ENCODE results near the gene SNX9. TPM values are rescaled to one million over a fixed set of nuclear protein-coding genes. Genes with fewer than 3 reads are reported as not detected.

Gene SNX9
- total RNA-seq, 1 experiment from 2014 or later = 31.3 TPM

DNA sequence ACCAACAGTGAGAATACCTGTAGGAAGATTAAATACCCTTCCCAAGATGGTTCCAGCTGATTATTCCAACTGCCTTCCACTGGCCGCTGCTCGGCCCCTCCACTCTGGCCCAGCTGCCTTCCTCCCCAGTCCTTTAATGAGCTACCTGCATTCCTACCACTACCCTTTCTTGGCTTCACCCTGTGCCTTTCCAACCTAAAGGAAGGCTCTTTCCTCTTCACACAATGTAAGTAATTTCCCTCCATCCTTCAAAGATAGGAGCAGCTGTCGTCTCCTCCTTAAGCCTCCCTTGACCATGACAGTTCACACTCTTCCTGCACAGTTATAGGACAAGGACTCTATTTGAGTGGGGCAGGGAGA is 16.2 kb upstream of the SNX9 start:
- peak; percentile 36 for DNase-seq

More for the DNA sequence above, 16.2 kb upstream of the SNX9 start:
- no peak overlapping the region for H3T11ph ChIP-seq (ENCODE audit: low read length)
- no CpG with 5 or more reads among the region's 3 CpGs for WGBS (ENCODE audit: extremely low coverage, insufficient read length, low lambda C conversion rate)
- Mint-ChIP-seq H3K4me1 (peaks cover 3% of the 10 kb centered on the region in 2 experiments; a peak in 2 of 4 replicates), H3K27me3 (ENCODE audit: low read depth) (no peaks in the 10 kb centered on the region; the same call in 1 of the 2 replicates), H3K36me3 (ENCODE audit: insufficient read depth in 1 of 3, low read depth in 3 of 3) (no peaks in the 10 kb centered on the region; a peak in 1 of 7 replicates), H3K9me3 (peaks cover 5 to 7% of the 10 kb centered on the region in 2 experiments), H3K27ac (no peak overlapping the region; a peak in 1 of 7 replicates), H3K4me3 (no peak overlapping the region)
- H2AK5ac ChIP-seq (ENCODE audit: insufficient read length, low read length) = no peak overlapping the region
- H3K79me1 ChIP-seq (ENCODE audit: insufficient read depth, low read depth, low read length, poor library complexity, severe bottlenecking) = no peaks in the 10 kb centered on the region
- no peak overlapping the region for H3K18ac ChIP-seq (ENCODE audit: insufficient read length, low read depth, low read length)
- H3K23ac ChIP-seq (ENCODE audit: insufficient read length, low read depth, low read length) = no peak overlapping the region
- peaks cover 4% of the 10 kb centered on the region for H3K9me3 ChIP-seq (ENCODE audit: control insufficient read depth, low read depth, low read length)
- H2BK15ac ChIP-seq (ENCODE audit: low read depth, low read length) = no peak overlapping the region
- no peak overlapping the region for H2BK120ac ChIP-seq (ENCODE audit: low read depth, low read length, poor library complexity, severe bottlenecking)
- no peak overlapping the region for H3K56ac ChIP-seq (ENCODE audit: insufficient read length, low read depth, low read length)
- no peak overlapping the region for H3K4me2 ChIP-seq (ENCODE audit: insufficient read depth, insufficient read length, low read length)
- no peak overlapping the region for H2BK20ac ChIP-seq (ENCODE audit: low read depth, low read length, poor library complexity, severe bottlenecking)
- no peak overlapping the region for H4K91ac ChIP-seq (ENCODE audit: insufficient read length, low read depth, low read length)
- H3K4me1 ChIP-seq (ENCODE audit: insufficient read depth, low read length) = no peaks in the 10 kb centered on the region
- TF ChIP-seq, protein P1, sequence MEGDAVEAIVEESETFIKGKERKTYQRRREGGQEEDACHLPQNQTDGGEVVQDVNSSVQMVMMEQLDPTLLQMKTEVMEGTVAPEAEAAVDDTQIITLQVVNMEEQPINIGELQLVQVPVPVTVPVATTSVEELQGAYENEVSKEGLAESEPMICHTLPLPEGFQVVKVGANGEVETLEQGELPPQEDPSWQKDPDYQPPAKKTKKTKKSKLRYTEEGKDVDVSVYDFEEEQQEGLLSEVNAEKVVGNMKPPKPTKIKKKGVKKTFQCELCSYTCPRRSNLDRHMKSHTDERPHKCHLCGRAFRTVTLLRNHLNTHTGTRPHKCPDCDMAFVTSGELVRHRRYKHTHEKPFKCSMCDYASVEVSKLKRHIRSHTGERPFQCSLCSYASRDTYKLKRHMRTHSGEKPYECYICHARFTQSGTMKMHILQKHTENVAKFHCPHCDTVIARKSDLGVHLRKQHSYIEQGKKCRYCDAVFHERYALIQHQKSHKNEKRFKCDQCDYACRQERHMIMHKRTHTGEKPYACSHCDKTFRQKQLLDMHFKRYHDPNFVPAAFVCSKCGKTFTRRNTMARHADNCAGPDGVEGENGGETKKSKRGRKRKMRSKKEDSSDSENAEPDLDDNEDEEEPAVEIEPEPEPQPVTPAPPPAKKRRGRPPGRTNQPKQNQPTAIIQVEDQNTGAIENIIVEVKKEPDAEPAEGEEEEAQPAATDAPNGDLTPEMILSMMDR (conservative IDR thresholded peaks at IDR 0.05) = peak; percentile 15; the same call in 2 of the 3 replicates
- no peak overlapping the region for H4K5ac ChIP-seq (ENCODE audit: insufficient read length, low read depth, low read length)
- no peak overlapping the region for H3K27ac ChIP-seq (ENCODE audit: insufficient read length, low read depth, low read length)
- H2BK5ac ChIP-seq (ENCODE audit: insufficient read length, low read length) = no peak overlapping the region
- H3K79me2 ChIP-seq (ENCODE audit: insufficient read depth, low read length) = no peaks in the 10 kb centered on the region
- no peaks in the 10 kb centered on the region for H3K27me3 ChIP-seq (ENCODE audit: insufficient read depth, low read length)
- H3K9ac ChIP-seq (ENCODE audit: extremely low read depth, insufficient read length, low read length) = no peak overlapping the region
- peak overlapping the region; percentile 59 for H2AFZ ChIP-seq (ENCODE audit: low read length)
- no peak overlapping the region for H3K14ac ChIP-seq (ENCODE audit: insufficient read depth, low read length)
- H4K20me1 ChIP-seq (ENCODE audit: control insufficient read depth, insufficient read depth, insufficient read length) = no peaks in the 10 kb centered on the region
- no peak overlapping the region for H4K8ac ChIP-seq (replicated peaks; ENCODE audit: insufficient read length, low read depth, low read length)
- H3K23me2 ChIP-seq (ENCODE audit: insufficient read length, low read depth, low read length, poor library complexity, severe bottlenecking) = no peaks in the 10 kb centered on the region
- no peak overlapping the region for H3K4ac ChIP-seq (ENCODE audit: low read depth, low read length)
- no peak overlapping the region for H2BK12ac ChIP-seq (ENCODE audit: insufficient read length, low read depth, low read length)

All from H9 (cell line).